Large intestine (tissue), 1 donor: ENCODE measurements around the gene SPECC1L. TPM values are rescaled to one million over a fixed set of nuclear protein-coding genes. Genes with fewer than 3 reads are reported as not detected.

Experiments
- polyA plus RNA-seq: library from polyadenylated mRNA; unstranded; fragments of 120-200 nt; gene quantifications from one replicate; pipeline ENCODE4 v1.2.1, GENCODE V29; 2013

The SPECC1L gene
- polyA plus RNA-seq, 1 donor: 28.9 TPM

Other genes starting within 250 kb of the SPECC1L start
- 36.9 TPM for gene SUSD2, start 89.3 kb upstream of the SPECC1L start, polyA plus RNA-seq
- 9.2 TPM for gene GGT5, start 25.7 kb upstream of the SPECC1L start, polyA plus RNA-seq
- 10.9 TPM for gene ADORA2A, start 156.8 kb downstream of the SPECC1L start, polyA plus RNA-seq
- 12.2 TPM for gene UPB1, start 224.5 kb downstream of the SPECC1L start, polyA plus RNA-seq